Type B pancreatic cell (in vitro differentiated cells): ENCODE measurements around the gene PITX1. TPM values are rescaled to one million over a fixed set of nuclear protein-coding genes. Genes with fewer than 3 reads are reported as not detected.
"Not testable (repeated sequence)": the region's sequence is repeated elsewhere in the genome, so short reads cannot be mapped to it uniquely, and the experiment has no call there.

Experiments used
- DNase-seq: peaks from one replicate; pipeline ENCODE4 v3.0.0; 2021; ENCODE audit warnings: mixed read lengths; ENCODE audit not compliant: unreplicated experiment; ENCODE audit errors: extremely low spot score
- H3K27ac Mint-ChIP-seq: 2 replicates; pipeline ENCODE4 v1.8.0; 2021; ENCODE audit warnings: mild to moderate bottlenecking, mixed read lengths
- H3K27me3 Mint-ChIP-seq: 2 replicates; pipeline ENCODE4 v1.8.0; 2021; ENCODE audit warnings: mixed read lengths
- H3K36me3 Mint-ChIP-seq: 2 replicates; pipeline ENCODE4 v1.8.0; 2021; ENCODE audit warnings: mixed read lengths
- H3K4me1 Mint-ChIP-seq: one replicate; pipeline ENCODE4 v1.8.0; 2021; ENCODE audit warnings: mixed read lengths; ENCODE audit not compliant: unreplicated experiment
- H3K4me3 Mint-ChIP-seq: 2 replicates; pipeline ENCODE4 v1.8.0; 2021; ENCODE audit warnings: mild to moderate bottlenecking, mixed read lengths
- H3K9me3 Mint-ChIP-seq: 2 replicates; pipeline ENCODE4 v1.8.0; 2021; ENCODE audit warnings: mixed read lengths
- CTCF ChIP-seq: fragments of 200-600 bp; sonication (generic); conservative IDR thresholded peaks from 2 replicates; pipeline ENCODE4 v1.5.0; 2021; ENCODE audit warnings: antibody characterized with exemption, mild to moderate bottlenecking
- total RNA-seq: library from RNA; stranded (reverse); gene quantifications from 2 replicates; pipeline ENCODE4 v1.2.1, GENCODE V29; 2021; ENCODE audit warnings: low replicate concordance

The PITX1 gene
- total RNA-seq, 1 donor from 2014 or later: 6.3 TPM

GRCh38 chr5:134993161-134993560 is 40.9 kb downstream of the PITX1 start:
- TF ChIP-seq CTCF: no peak
- Mint-ChIP-seq H3K9me3 (no peaks in the 10 kb centered on the region), H3K36me3 (no peaks in the 10 kb centered on the region), H3K27ac (no peak overlapping the region), H3K4me3 (no peak overlapping the region), H3K27me3 (peaks cover 12% of the 10 kb centered on the region), H3K4me1 (no peaks in the 10 kb centered on the region)
- no peak for DNase-seq

- Mint-ChIP-seq H3K36me3 (no peaks in the 10 kb centered on the region), H3K9me3 (no peaks in the 10 kb centered on the region), H3K27ac (no peak overlapping the region), H3K4me1 (no peaks in the 10 kb centered on the region), H3K4me3 (no peak overlapping the region), H3K27me3 (peaks cover 10% of the 10 kb centered on the region)
- DNase-seq: no peak
- TF ChIP-seq CTCF: no peak
Measured at GRCh38 chr5:134992148-134992547, 41.9 kb downstream of the PITX1 start.

GRCh38 chr5:134990183-134990582 is 43.8 kb downstream of the PITX1 start:
- DNase-seq, H3K4me3 Mint-ChIP-seq, H3K27ac Mint-ChIP-seq, H3K9me3 Mint-ChIP-seq, H3K4me1 Mint-ChIP-seq, H3K36me3 Mint-ChIP-seq: not testable (repeated sequence)
- peaks cover 12% of the 10 kb centered on the region for H3K27me3 Mint-ChIP-seq

- Mint-ChIP-seq H3K4me1 (no peaks in the 10 kb centered on the region), H3K9me3 (peaks cover under 1% of the 10 kb centered on the region), H3K27ac (no peak overlapping the region), H3K4me3 (no peak overlapping the region), H3K36me3 (no peaks in the 10 kb centered on the region), H3K27me3 (peaks cover 9% of the 10 kb centered on the region)
- no peak for TF ChIP-seq CTCF
- no peak for DNase-seq
Measured at GRCh38 chr5:134989266-134989830, 44.7 kb downstream of the PITX1 start.

GRCh38 chr5:134982230-134982629 is 51.8 kb downstream of the PITX1 start:
- H3K4me3 Mint-ChIP-seq: no peak overlapping the region
- DNase-seq: no peak
- H3K9me3 Mint-ChIP-seq: peaks cover 16% of the 10 kb centered on the region
- no peaks in the 10 kb centered on the region for H3K4me1 Mint-ChIP-seq
- H3K27ac Mint-ChIP-seq: no peak overlapping the region
- peaks cover 4% of the 10 kb centered on the region for H3K36me3 Mint-ChIP-seq
- peaks cover 7% of the 10 kb centered on the region for H3K27me3 Mint-ChIP-seq
- no peak for TF ChIP-seq CTCF

GRCh38 chr5:134979416-134979815 is 54.6 kb downstream of the PITX1 start:
- peaks cover 12% of the 10 kb centered on the region for H3K36me3 Mint-ChIP-seq
- H3K27me3 Mint-ChIP-seq: no peaks in the 10 kb centered on the region
- no peak for TF ChIP-seq CTCF
- DNase-seq: no peak
- peaks cover 16% of the 10 kb centered on the region for H3K9me3 Mint-ChIP-seq
- H3K4me3 Mint-ChIP-seq: no peak overlapping the region
- no peaks in the 10 kb centered on the region for H3K4me1 Mint-ChIP-seq
- H3K27ac Mint-ChIP-seq: no peak overlapping the region

Other genes starting within 250 kb of the PITX1 start
- 43.7 and 62.9 TPM in 2 replicates for gene C5orf24, start 188.3 kb downstream of the PITX1 start, total RNA-seq
- gene TXNDC15, start 159.9 kb downstream of the PITX1 start, total RNA-seq: 37.1 and 41.3 TPM in 2 replicates
- 10.4 and 10.5 TPM in 2 replicates for gene PCBD2, start 129.1 kb downstream of the PITX1 start, total RNA-seq
- 0.22 and 0.74 TPM in 2 replicates for gene CATSPER3, start 66.3 kb downstream of the PITX1 start, total RNA-seq